OCI-LY1 (cell line): Measurements from ENCODE around the gene RAB11A.

Experiments
- H2AFZ ChIP-seq: fragments of 200-600 bp; sonication (generic), shearing (Covaris generic); 2 replicates; pipeline ENCODE4 v1.6.0; 2014; ENCODE audit warnings: antibody characterized with exemption, mild to moderate bottlenecking, low read length
- H3F3A ChIP-seq: fragments of 200-600 bp; sonication (generic), shearing (Covaris generic); 2 replicates; pipeline ENCODE4 v1.6.0; 2014; ENCODE audit warnings: mild to moderate bottlenecking, antibody characterized with exemption, low read length, moderate library complexity; ENCODE audit not compliant: insufficient read depth
- H3K27ac ChIP-seq: fragments of 200-600 bp; sonication (generic); 2 replicates; pipeline ENCODE4 v1.5.1; 2014; ENCODE audit warnings: low read length, mixed run types, mild to moderate bottlenecking, low read depth; ENCODE audit not compliant: poor library complexity, severe bottlenecking
- H3K27me3 ChIP-seq: fragments of 200-600 bp; sonication (generic); 2 replicates; pipeline ENCODE4 v1.6.0; 2014; ENCODE audit warnings: antibody characterized with exemption, mild to moderate bottlenecking, low read length, moderate library complexity; ENCODE audit not compliant: insufficient read depth
- H3K36me3 ChIP-seq: fragments of 200-600 bp; sonication (generic); 2 replicates; pipeline ENCODE4 v1.6.1; 2014; ENCODE audit warnings: mild to moderate bottlenecking, antibody characterized with exemption, low read length, moderate library complexity, mixed read lengths; ENCODE audit not compliant: insufficient read depth
- H3K4me1 ChIP-seq: fragments of 200-600 bp; sonication (generic); 2 replicates; pipeline ENCODE4 v1.5.1; 2014; ENCODE audit warnings: mild to moderate bottlenecking, low read length, moderate library complexity; ENCODE audit not compliant: insufficient read depth, severe bottlenecking
- H3K4me2 ChIP-seq: fragments of 200-600 bp; sonication (generic), shearing (Covaris generic); 2 replicates; pipeline ENCODE4 v1.6.1; 2014; ENCODE audit warnings: low read length
- H3K4me3 ChIP-seq: fragments of 200-600 bp; sonication (generic); 2 replicates; pipeline ENCODE4 v1.5.1; 2014; ENCODE audit warnings: low read length, low read depth, mild to moderate bottlenecking, mixed read lengths; ENCODE audit not compliant: poor library complexity, severe bottlenecking
- H3K79me2 ChIP-seq: fragments of 200-600 bp; shearing (Covaris generic); 2 replicates; pipeline ENCODE4 v1.6.1; 2016; ENCODE audit warnings: mixed run types, low read length, mixed read lengths; ENCODE audit not compliant: insufficient read depth
- H3K9ac ChIP-seq: fragments of 200-600 bp; sonication (generic), shearing (Covaris generic); 2 replicates; pipeline ENCODE4 v1.6.1; 2014; ENCODE audit warnings: mild to moderate bottlenecking, low read length, mixed read lengths
- H3K9me2 ChIP-seq: fragments of 200-600 bp; sonication (generic), shearing (Covaris generic); 2 replicates; pipeline ENCODE4 v1.6.1; 2014; ENCODE audit warnings: low read depth, mild to moderate bottlenecking, low read length, mixed read lengths
- H3K9me3 ChIP-seq: fragments of 200-600 bp; shearing (Covaris generic); 2 replicates; pipeline ENCODE4 v1.6.1; 2014; ENCODE audit warnings: low read length, mixed read lengths
- H4K20me1 ChIP-seq: fragments of 200-600 bp; sonication (generic), shearing (Covaris generic); 2 replicates; pipeline ENCODE4 v1.6.0; 2016; ENCODE audit warnings: mild to moderate bottlenecking, low read length; ENCODE audit not compliant: insufficient read depth
- CTCF ChIP-seq: fragments of 200-600 bp; sonication (generic), shearing (Covaris generic); IDR thresholded peaks from 2 replicates; pipeline ENCODE4 v1.5.1; 2017; ENCODE audit warnings: mild to moderate bottlenecking, antibody characterized with exemption, low read length, moderate library complexity, mixed read lengths
- EZH2 ChIP-seq: fragments of 200-600 bp; sonication (generic), shearing (Covaris generic); IDR thresholded peaks from 2 replicates; pipeline ENCODE4 v1.8.0; 2017; ENCODE audit warnings: borderline replicate concordance, mixed run types, mild to moderate bottlenecking, antibody characterized with exemption, low read length, moderate library complexity, mixed read lengths

RAB11A gene

GRCh38 chr15:65929573-65929972 is 60.3 kb downstream of the RAB11A start:
- Histone ChIP-seq H3K4me1 (no peaks in the 10 kb centered on the region), H3K4me2 (no peak overlapping the region), H3K9ac (no peak overlapping the region), H4K20me1 (no peaks in the 10 kb centered on the region), H3F3A (no peaks in the 10 kb centered on the region), H3K27me3 (no peaks in the 10 kb centered on the region), H3K36me3 (peaks cover 35% of the 10 kb centered on the region; the same call in 1 of the 2 replicates), H3K9me3 (no peaks in the 10 kb centered on the region), H3K9me2 (no peaks in the 10 kb centered on the region), H3K79me2 (no peaks in the 10 kb centered on the region), H3K27ac (no peak overlapping the region), H2AFZ (no peak overlapping the region), H3K4me3 (no peak overlapping the region)
- TF ChIP-seq EZH2 (no peak), CTCF (no peak)

GRCh38 chr15:65930134-65930533 is 60.8 kb downstream of the RAB11A start:
- Histone ChIP-seq H3K9me2 (no peaks in the 10 kb centered on the region), H3K9ac (no peak overlapping the region), H3K4me3 (no peak overlapping the region), H3K4me1 (no peaks in the 10 kb centered on the region), H4K20me1 (no peaks in the 10 kb centered on the region), H2AFZ (no peak overlapping the region), H3K27me3 (no peaks in the 10 kb centered on the region), H3F3A (no peaks in the 10 kb centered on the region), H3K4me2 (no peak overlapping the region), H3K79me2 (no peaks in the 10 kb centered on the region), H3K9me3 (no peaks in the 10 kb centered on the region), H3K36me3 (peaks cover 33% of the 10 kb centered on the region; the same call in 1 of the 2 replicates), H3K27ac (no peak overlapping the region)
- TF ChIP-seq EZH2, result no peak
- TF ChIP-seq CTCF, result no peak

GRCh38 chr15:65931221-65931620 is 61.9 kb downstream of the RAB11A start:
- no peaks in the 10 kb centered on the region for H3K4me1 ChIP-seq

More at GRCh38 chr15:65931221-65931620, 61.9 kb downstream of the RAB11A start:
- Histone ChIP-seq H3K4me2 (no peak overlapping the region), H3K9ac (no peak overlapping the region), H3K79me2 (no peaks in the 10 kb centered on the region), H3K9me2 (no peaks in the 10 kb centered on the region), H3K4me3 (no peak overlapping the region), H3K27ac (no peak overlapping the region), H4K20me1 (no peaks in the 10 kb centered on the region), H3F3A (no peaks in the 10 kb centered on the region), H3K36me3 (peaks cover 25% of the 10 kb centered on the region; the same call in 1 of the 2 replicates), H2AFZ (no peak overlapping the region), H3K9me3 (no peaks in the 10 kb centered on the region), H3K27me3 (no peaks in the 10 kb centered on the region)
- TF ChIP-seq EZH2, result no peak
- TF ChIP-seq CTCF, result no peak
